H9 (cell line): ENCODE measurements around the gene TRPC3. TPM values are rescaled to one million over a fixed set of nuclear protein-coding genes. Genes with fewer than 3 reads are reported as not detected.

Source experiments
- DNase-seq: peaks from one replicate; pipeline ENCODE4 v3.0.0-alpha.2; 2017
- H2AFZ ChIP-seq: one replicate; pipeline ENCODE4 v1.6.1; 2013; ENCODE audit warnings: mild to moderate bottlenecking, low read length, control low read depth, moderate library complexity
- H2AK5ac ChIP-seq: 2 replicates; pipeline ENCODE4 v1.6.1; 2013; ENCODE audit warnings: low read length, control low read depth, mixed read lengths; ENCODE audit not compliant: insufficient read length
- H2BK120ac ChIP-seq: one replicate; pipeline ENCODE4 v1.6.1; 2013; ENCODE audit warnings: low read depth, mild to moderate bottlenecking, low read length, control low read depth, inconsistent platforms; ENCODE audit not compliant: poor library complexity, severe bottlenecking
- H2BK12ac ChIP-seq: 2 replicates; pipeline ENCODE4 v1.6.1; 2013; ENCODE audit warnings: low read length, control low read depth, mixed read lengths, low read depth; ENCODE audit not compliant: insufficient read length
- H2BK15ac ChIP-seq: 2 replicates; pipeline ENCODE4 v1.6.1; 2013; ENCODE audit warnings: low read depth, low read length, control low read depth
- H2BK20ac ChIP-seq: one replicate; pipeline ENCODE4 v1.6.1; 2013; ENCODE audit warnings: low read depth, mild to moderate bottlenecking, low read length, control low read depth, inconsistent platforms; ENCODE audit not compliant: poor library complexity, severe bottlenecking
- H2BK5ac ChIP-seq: 2 replicates; pipeline ENCODE4 v1.6.1; 2013; ENCODE audit warnings: low read length, control low read depth, mixed read lengths; ENCODE audit not compliant: insufficient read length
- H3K14ac ChIP-seq: 2 replicates; pipeline ENCODE4 v1.6.1; 2013; ENCODE audit warnings: low read length, control low read depth; ENCODE audit not compliant: insufficient read depth
- H3K18ac ChIP-seq: 2 replicates; pipeline ENCODE4 v1.6.1; 2013; ENCODE audit warnings: low read depth, mild to moderate bottlenecking, mixed read lengths, low read length, control low read depth; ENCODE audit not compliant: insufficient read length
- H3K23ac ChIP-seq: 2 replicates; pipeline ENCODE4 v1.6.1; 2013; ENCODE audit warnings: low read length, control low read depth, mixed read lengths, low read depth; ENCODE audit not compliant: insufficient read length
- H3K23me2 ChIP-seq: 2 replicates; pipeline ENCODE4 v1.6.1; 2013; ENCODE audit warnings: low read depth, mild to moderate bottlenecking, mixed read lengths, low read length, control low read depth; ENCODE audit not compliant: insufficient read length, poor library complexity, severe bottlenecking
- H3K27ac ChIP-seq: 2 replicates; pipeline ENCODE4 v1.5.1; 2013; ENCODE audit warnings: low read length, control low read depth, mixed read lengths, low read depth; ENCODE audit not compliant: insufficient read length
- H3K27me3 ChIP-seq: 2 replicates; pipeline ENCODE4 v1.6.1; 2013; ENCODE audit warnings: low read length, control low read depth, inconsistent platforms; ENCODE audit not compliant: insufficient read depth
- H3K4ac ChIP-seq: 2 replicates; pipeline ENCODE4 v1.6.1; 2013; ENCODE audit warnings: low read depth, mild to moderate bottlenecking, control low read depth, inconsistent platforms, low read length, moderate library complexity
- H3K4me1 ChIP-seq: 2 replicates; pipeline ENCODE4 v1.6.1; 2013; ENCODE audit warnings: low read length, control low read depth, inconsistent platforms; ENCODE audit not compliant: insufficient read depth
- H3K4me2 ChIP-seq: 2 replicates; pipeline ENCODE4 v1.6.1; 2013; ENCODE audit warnings: low read length, control low read depth, mixed read lengths; ENCODE audit not compliant: insufficient read length, insufficient read depth
- H3K56ac ChIP-seq: 2 replicates; pipeline ENCODE4 v1.6.1; 2013; ENCODE audit warnings: low read depth, mild to moderate bottlenecking, mixed read lengths, low read length, control low read depth; ENCODE audit not compliant: insufficient read length
- H3K79me1 ChIP-seq: 2 replicates; pipeline ENCODE4 v1.6.1; 2013; ENCODE audit warnings: low read depth, mild to moderate bottlenecking, moderate library complexity, low read length, control low read depth, inconsistent platforms; ENCODE audit not compliant: insufficient read depth, poor library complexity, severe bottlenecking
- H3K79me2 ChIP-seq: 2 replicates; pipeline ENCODE4 v1.6.1; 2013; ENCODE audit warnings: low read length, control low read depth, inconsistent platforms; ENCODE audit not compliant: insufficient read depth
- H3K9ac ChIP-seq: 2 replicates; pipeline ENCODE4 v1.6.1; 2013; ENCODE audit warnings: low read length, control low read depth, mixed read lengths; ENCODE audit not compliant: insufficient read length; ENCODE audit errors: extremely low read depth
- H3K9me3 ChIP-seq: one replicate; pipeline ENCODE4 v1.6.1; 2013; ENCODE audit warnings: low read depth, low read length, inconsistent platforms; ENCODE audit not compliant: control insufficient read depth
- H3T11ph ChIP-seq: one replicate; pipeline ENCODE4 v1.6.1; 2013; ENCODE audit warnings: mild to moderate bottlenecking, low read length, control low read depth, inconsistent platforms
- H4K20me1 ChIP-seq: one replicate; pipeline ENCODE4 v1.6.1; 2013; ENCODE audit not compliant: control insufficient read depth, insufficient read length, insufficient read depth
- H4K5ac ChIP-seq: 2 replicates; pipeline ENCODE4 v1.6.1; 2013; ENCODE audit warnings: low read depth, mild to moderate bottlenecking, mixed read lengths, low read length, control low read depth; ENCODE audit not compliant: insufficient read length
- H4K8ac ChIP-seq: replicated peaks from 2 replicates; pipeline ENCODE4 v1.6.1; 2013; ENCODE audit warnings: low read length, control low read depth, mixed read lengths, low read depth; ENCODE audit not compliant: insufficient read length
- H4K91ac ChIP-seq: 2 replicates; pipeline ENCODE4 v1.6.1; 2013; ENCODE audit warnings: low read depth, mild to moderate bottlenecking, moderate library complexity, mixed read lengths, low read length, control low read depth; ENCODE audit not compliant: insufficient read length
- H3K27ac Mint-ChIP-seq, 3 experiments: 2 replicates in 2 of 3; 3 replicates in 1 of 3; pipeline ENCODE4 v1.8.0; 2020 to 2021; ENCODE audit warnings: mixed read lengths in 3 of 3, mild to moderate bottlenecking in 1 of 3, moderate library complexity in 1 of 3
- H3K27me3 Mint-ChIP-seq: 2 replicates; pipeline ENCODE4 v1.8.0; 2021; ENCODE audit warnings: low read depth, mild to moderate bottlenecking, moderate library complexity, mixed read lengths
- H3K36me3 Mint-ChIP-seq, 3 experiments: 2 replicates in 2 of 3; 3 replicates in 1 of 3; pipeline ENCODE4 v1.8.0; 2020 to 2021; ENCODE audit warnings: low read depth in 3 of 3, mixed read lengths in 3 of 3; ENCODE audit not compliant: insufficient read depth in 1 of 3
- H3K4me1 Mint-ChIP-seq, 2 experiments: 2 replicates each; pipeline ENCODE4 v1.8.0; 2020; ENCODE audit warnings: mixed read lengths in 2 of 2
- H3K4me3 Mint-ChIP-seq, 2 experiments: 2 replicates in 1 of 2; 3 replicates in 1 of 2; pipeline ENCODE4 v1.8.0; 2020 to 2021; ENCODE audit warnings: mild to moderate bottlenecking in 2 of 2, mixed read lengths in 2 of 2, moderate library complexity in 1 of 2
- H3K9me3 Mint-ChIP-seq, 2 experiments: 2 replicates in 1 of 2; 3 replicates in 1 of 2; pipeline ENCODE4 v1.8.0; 2020; ENCODE audit warnings: mild to moderate bottlenecking in 2 of 2, mixed read lengths in 2 of 2, moderate library complexity in 1 of 2
- WGBS: extraction: QIAGEN DNeasy Blood & Tissue Kit; methylation state at CpG from one replicate; pipeline ENCODE4 v1.1.7; 2013; ENCODE audit warnings: missing lambda C conversion rate, low lambda C conversion rate, mixed read lengths; ENCODE audit not compliant: insufficient read length; ENCODE audit errors: extremely low coverage; 5-methylcytosine and 5-hydroxymethylcytosine counted together
- total RNA-seq: library from RNA; stranded (reverse); gene quantifications from 2 replicates; pipeline ENCODE4 v1.2.1, GENCODE V29; 2021
- TF ChIP-seq, protein P1 (sequence below): fragments of 200-600 bp; sonication (generic); conservative IDR thresholded peaks from 3 replicates; pipeline ENCODE4 v1.8.0; 2021; ENCODE audit warnings: antibody characterized with exemption, mild to moderate bottlenecking

The TRPC3 gene
- total RNA-seq, 1 experiment from 2014 or later: 0.13 TPM

DNA sequence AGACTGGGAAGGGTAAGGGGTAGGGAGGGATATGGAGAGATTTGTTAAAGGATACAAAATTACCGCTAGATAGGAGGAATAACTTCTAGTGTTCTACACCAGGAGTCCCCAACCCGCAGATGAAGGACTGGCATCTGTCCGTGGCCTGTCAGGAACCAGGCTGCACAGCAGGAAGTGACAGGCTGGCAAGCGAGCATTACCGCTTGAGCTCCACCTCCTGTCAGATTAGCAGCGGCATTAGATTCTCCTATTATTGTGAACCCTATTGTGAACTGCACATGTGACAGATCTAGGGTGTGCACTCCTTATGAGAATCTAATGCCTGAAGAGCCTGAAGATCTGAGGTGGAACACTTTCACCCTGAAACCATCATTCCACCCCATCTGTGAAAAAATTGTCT, 53.7 kb downstream of the TRPC3 start:
- Histone ChIP-seq H3K4ac (no peak overlapping the region), H2BK20ac (no peak overlapping the region), H2AK5ac (no peak overlapping the region), H3T11ph (no peak overlapping the region), H3K27me3 (no peaks in the 10 kb centered on the region), H4K8ac (no peak overlapping the region), H3K23me2 (no peaks in the 10 kb centered on the region), H3K9me3 (no peaks in the 10 kb centered on the region), H3K23ac (no peak overlapping the region), H3K27ac (no peak overlapping the region), H2BK12ac (no peak overlapping the region), H3K4me1 (no peaks in the 10 kb centered on the region), H4K20me1 (no peaks in the 10 kb centered on the region), H4K5ac (no peak overlapping the region), H3K79me1 (no peaks in the 10 kb centered on the region), H3K14ac (no peak overlapping the region), H3K79me2 (no peaks in the 10 kb centered on the region), H3K18ac (no peak overlapping the region), H2BK15ac (no peak overlapping the region), H3K56ac (no peak overlapping the region), H3K4me2 (no peak overlapping the region), H3K9ac (no peak overlapping the region), H2BK120ac (no peak overlapping the region), H2AFZ (no peak overlapping the region), H4K91ac (no peak overlapping the region), H2BK5ac (no peak overlapping the region)
- Mint-ChIP-seq H3K27me3 (peaks cover 4% of the 10 kb centered on the region; the same call in 1 of the 2 replicates), H3K36me3 (no peaks in the 10 kb centered on the region), H3K4me1 (no peaks in the 10 kb centered on the region), H3K27ac (no peak overlapping the region), H3K9me3 (no peaks in the 10 kb centered on the region), H3K4me3 (no peak overlapping the region)
- TF ChIP-seq, protein P1, sequence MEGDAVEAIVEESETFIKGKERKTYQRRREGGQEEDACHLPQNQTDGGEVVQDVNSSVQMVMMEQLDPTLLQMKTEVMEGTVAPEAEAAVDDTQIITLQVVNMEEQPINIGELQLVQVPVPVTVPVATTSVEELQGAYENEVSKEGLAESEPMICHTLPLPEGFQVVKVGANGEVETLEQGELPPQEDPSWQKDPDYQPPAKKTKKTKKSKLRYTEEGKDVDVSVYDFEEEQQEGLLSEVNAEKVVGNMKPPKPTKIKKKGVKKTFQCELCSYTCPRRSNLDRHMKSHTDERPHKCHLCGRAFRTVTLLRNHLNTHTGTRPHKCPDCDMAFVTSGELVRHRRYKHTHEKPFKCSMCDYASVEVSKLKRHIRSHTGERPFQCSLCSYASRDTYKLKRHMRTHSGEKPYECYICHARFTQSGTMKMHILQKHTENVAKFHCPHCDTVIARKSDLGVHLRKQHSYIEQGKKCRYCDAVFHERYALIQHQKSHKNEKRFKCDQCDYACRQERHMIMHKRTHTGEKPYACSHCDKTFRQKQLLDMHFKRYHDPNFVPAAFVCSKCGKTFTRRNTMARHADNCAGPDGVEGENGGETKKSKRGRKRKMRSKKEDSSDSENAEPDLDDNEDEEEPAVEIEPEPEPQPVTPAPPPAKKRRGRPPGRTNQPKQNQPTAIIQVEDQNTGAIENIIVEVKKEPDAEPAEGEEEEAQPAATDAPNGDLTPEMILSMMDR: no peak
- no peak for DNase-seq
- WGBS: no CpG with 5 or more reads among the region's 6 CpGs
